H1 (cell line): ENCODE data around the gene SRM. TPM values are rescaled to one million over a fixed set of nuclear protein-coding genes. Genes with fewer than 3 reads are reported as not detected.

Source experiments
- CHD2 ChIP-seq: IDR thresholded peaks from 2 replicates; pipeline ENCODE4 v1.6.1; 2012; ENCODE audit warnings: low read length, improper control_type of control experiment
- EGR1 ChIP-seq: IDR thresholded peaks from 2 replicates; pipeline ENCODE4 v1.6.1; 2011; ENCODE audit warnings: low read depth, low read length, borderline replicate concordance
- GTF2F1 ChIP-seq: IDR thresholded peaks from 2 replicates; pipeline ENCODE4 v1.6.1; 2012; ENCODE audit warnings: low read depth, low read length, improper control_type of control experiment, borderline replicate concordance
- polyA plus RNA-seq, 7 experiments: library from polyadenylated mRNA; depleted of rRNA in 3 of 7; stranded (reverse) in 5 of 7; unstranded in 2 of 7; fragments of >200 nt in 5 of 7; fragments of 200-250 nt in 2 of 7; gene quantifications; 1 replicate in 5 of 7; 2 replicates in 1 of 7; 4 replicates in 1 of 7; pipeline versions ENCODE4 v1.2.1 to v1.2.3, GENCODE V29; 2011 to 2013; ENCODE audit warnings: missing spikeins in 2 of 7, mixed read lengths in 2 of 7
- total RNA-seq: library from RNA; stranded (reverse); fragmentation: NEBNext Ultra II Directional; extraction: Animal tissue kit (Norgen Biotek cat#: 25700); gene quantifications from 2 replicates; pipeline ENCODE4 v1.2.1, GENCODE V29; 2021

SRM gene
- total and polyA plus RNA-seq, 2 of the 8 experiments (the other 6 are each of a cell fraction or from before 2014, with no cell fraction given), result 110 to 208 TPM

DNA sequence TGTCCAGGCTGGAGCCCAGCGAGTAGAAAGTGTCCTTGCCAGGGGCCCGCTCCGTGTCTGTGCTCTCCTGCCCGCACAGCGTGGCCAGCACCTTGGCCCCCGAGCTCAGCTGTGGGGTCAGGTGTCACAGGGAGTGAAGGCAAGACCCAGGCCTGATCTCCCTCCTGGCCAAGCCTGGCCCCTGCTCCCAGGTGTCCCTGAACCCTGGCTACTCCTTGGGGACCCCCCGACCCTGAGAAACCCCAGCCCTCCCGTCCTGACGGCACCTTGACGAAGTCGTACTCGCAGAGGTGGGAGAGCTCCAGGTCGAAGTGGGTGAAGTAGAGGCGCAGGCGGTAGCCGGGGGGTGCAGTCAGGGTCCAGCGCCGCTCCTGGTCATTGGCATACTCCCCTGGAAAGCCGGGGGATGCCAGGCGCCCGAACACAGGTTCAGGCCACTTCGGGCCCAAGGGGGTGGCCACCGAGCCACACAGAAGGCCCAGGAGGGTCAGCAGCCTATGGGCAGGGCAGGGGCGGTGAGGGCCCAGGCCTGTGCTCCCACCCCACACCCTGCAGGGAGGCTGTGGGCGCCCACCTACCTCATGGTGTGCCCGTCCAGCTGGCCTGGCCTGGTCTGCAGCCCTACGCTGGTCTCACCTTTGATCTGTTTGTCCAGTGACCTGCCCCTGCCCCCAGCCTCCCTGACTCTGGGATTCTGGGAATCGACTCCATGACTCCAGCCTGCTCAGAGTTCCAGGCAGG is 13.0 kb downstream of the SRM start, which contains the start of gene MASP2 (continued):
- no peak for TF ChIP-seq EGR1
- TF ChIP-seq CHD2, result no peak
- TF ChIP-seq GTF2F1, result no peak
